Upper lobe of left lung (tissue), 6 donors: ENCODE data around the gene KAZN. TPM values are rescaled to one million over a fixed set of nuclear protein-coding genes. Genes with fewer than 3 reads are reported as not detected.

Experiments used
- ATAC-seq, 2 donors: fragments of 200-7000 bp; cut with Tn5 transposase; one replicate each; pipeline ENCODE4 v1.9.1; 2022; ENCODE audit warnings: mild to moderate bottlenecking in 2 of 2, moderate library complexity in 2 of 2; ENCODE audit not compliant: low FRiP score in 2 of 2
- DNase-seq, 2 donors: peaks; one replicate each; pipeline ENCODE4 v3.0.0-alpha.2; 2019 to 2020
- H3K27ac ChIP-seq, 4 donors: fragments of 200-600 bp; sonication (generic); one replicate each; pipeline ENCODE4 v1.5.1; 2016 to 2019
- H3K27me3 ChIP-seq, 4 donors: fragments of 200-600 bp; sonication (generic); one replicate each; pipeline ENCODE4 v1.5.1; 2017 to 2019
- H3K36me3 ChIP-seq, 4 donors: fragments of 200-600 bp; sonication (generic); one replicate each; pipeline ENCODE4 v1.5.1; 2016 to 2019
- H3K4me1 ChIP-seq, 4 donors: fragments of 200-600 bp; sonication (generic); one replicate each; pipeline ENCODE4 v1.5.1; 2018 to 2019
- H3K4me3 ChIP-seq, 4 donors: fragments of 200-600 bp; sonication (generic); one replicate each; pipeline ENCODE4 v1.5.1; 2017 to 2019; ENCODE audit warnings: mild to moderate bottlenecking in 2 of 4, moderate library complexity in 1 of 4
- H3K9me3 ChIP-seq, 4 donors: fragments of 200-600 bp; sonication (generic); one replicate each; pipeline ENCODE4 v1.5.1; 2018 to 2019
- EP300 ChIP-seq, 4 donors: sonication (generic); formaldehyde crosslinking; IDR thresholded peaks; one replicate each; pipeline ENCODE4 v1.5.1; 2017; ENCODE audit warnings: antibody characterized with exemption in 4 of 4, control low read depth in 2 of 4
- POLR2A ChIP-seq, 4 donors: fragments of 450-650 bp; IDR thresholded peaks; one replicate each; pipeline ENCODE4 v1.5.1; 2016 to 2017; ENCODE audit warnings: antibody characterized with exemption in 4 of 4, mild to moderate bottlenecking in 2 of 4
- POLR2AphosphoS5 ChIP-seq, 2 donors: sonication (generic); formaldehyde crosslinking; IDR thresholded peaks; one replicate each; pipeline ENCODE4 v1.5.1; 2017; ENCODE audit warnings: antibody characterized with exemption in 2 of 2
- WGBS, 2 donors: methylation state at CpG; one replicate each; pipeline ENCODE4 v1.1.5; 2017 to 2018; 5-methylcytosine and 5-hydroxymethylcytosine counted together
- total RNA-seq, 6 donors: library from RNA; depleted of rRNA in 4 of 6; stranded (reverse); fragments of >200 nt in 4 of 6; gene quantifications; one replicate each; pipeline versions ENCODE4 v1.1.0 to v1.2.1, GENCODE V29; 2016 to 2021
- TF ChIP-seq, protein P1 (sequence below), 6 experiments: fragments of 450-650 bp in 4 of 6; fragments of 200-600 bp in 2 of 6; sonication (generic) in 2 of 6; IDR thresholded peaks; one replicate each; pipeline ENCODE4 v1.5.1; 2016 to 2019; ENCODE audit warnings: antibody characterized with exemption in 6 of 6
- donor health status: DM: no; HTN: no; CAD: no; lungs with moderate emphysema.
- donor health status: DM: no; HTN: yes; CAD: no; lungs with severe emphysema.

The KAZN gene
- total RNA-seq, 6 donors from 2014 or later = 11.5 to 30.0 (median 17.6) TPM

GRCh38 chr1:14681182-14681581, 82.7 kb downstream of the KAZN start:
- H3K27me3 ChIP-seq = no peaks in the 10 kb centered on the region
- TF ChIP-seq POLR2A (IDR thresholded peaks at IDR 0.05) = no peak
- TF ChIP-seq POLR2AphosphoS5 (IDR thresholded peaks at IDR 0.05) = no peak
- no peak for TF ChIP-seq EP300 (IDR thresholded peaks at IDR 0.05)
- TF ChIP-seq, protein P1, sequence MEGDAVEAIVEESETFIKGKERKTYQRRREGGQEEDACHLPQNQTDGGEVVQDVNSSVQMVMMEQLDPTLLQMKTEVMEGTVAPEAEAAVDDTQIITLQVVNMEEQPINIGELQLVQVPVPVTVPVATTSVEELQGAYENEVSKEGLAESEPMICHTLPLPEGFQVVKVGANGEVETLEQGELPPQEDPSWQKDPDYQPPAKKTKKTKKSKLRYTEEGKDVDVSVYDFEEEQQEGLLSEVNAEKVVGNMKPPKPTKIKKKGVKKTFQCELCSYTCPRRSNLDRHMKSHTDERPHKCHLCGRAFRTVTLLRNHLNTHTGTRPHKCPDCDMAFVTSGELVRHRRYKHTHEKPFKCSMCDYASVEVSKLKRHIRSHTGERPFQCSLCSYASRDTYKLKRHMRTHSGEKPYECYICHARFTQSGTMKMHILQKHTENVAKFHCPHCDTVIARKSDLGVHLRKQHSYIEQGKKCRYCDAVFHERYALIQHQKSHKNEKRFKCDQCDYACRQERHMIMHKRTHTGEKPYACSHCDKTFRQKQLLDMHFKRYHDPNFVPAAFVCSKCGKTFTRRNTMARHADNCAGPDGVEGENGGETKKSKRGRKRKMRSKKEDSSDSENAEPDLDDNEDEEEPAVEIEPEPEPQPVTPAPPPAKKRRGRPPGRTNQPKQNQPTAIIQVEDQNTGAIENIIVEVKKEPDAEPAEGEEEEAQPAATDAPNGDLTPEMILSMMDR (IDR thresholded peaks at IDR 0.05) = no peak
- H3K4me3 ChIP-seq = no peak overlapping the region
- H3K4me1 ChIP-seq = no peaks in the 10 kb centered on the region
- ATAC-seq = no peak
- no peak overlapping the region for H3K27ac ChIP-seq
- 84 to 86% methylated on average over 3 of the region's 3 CpGs for WGBS, 2 donors
- DNase-seq = no peak
- H3K9me3 ChIP-seq = peaks cover 0 to 5% (median 0%) of the 10 kb centered on the region in 4 donors
- H3K36me3 ChIP-seq = no peaks in the 10 kb centered on the region

DNA sequence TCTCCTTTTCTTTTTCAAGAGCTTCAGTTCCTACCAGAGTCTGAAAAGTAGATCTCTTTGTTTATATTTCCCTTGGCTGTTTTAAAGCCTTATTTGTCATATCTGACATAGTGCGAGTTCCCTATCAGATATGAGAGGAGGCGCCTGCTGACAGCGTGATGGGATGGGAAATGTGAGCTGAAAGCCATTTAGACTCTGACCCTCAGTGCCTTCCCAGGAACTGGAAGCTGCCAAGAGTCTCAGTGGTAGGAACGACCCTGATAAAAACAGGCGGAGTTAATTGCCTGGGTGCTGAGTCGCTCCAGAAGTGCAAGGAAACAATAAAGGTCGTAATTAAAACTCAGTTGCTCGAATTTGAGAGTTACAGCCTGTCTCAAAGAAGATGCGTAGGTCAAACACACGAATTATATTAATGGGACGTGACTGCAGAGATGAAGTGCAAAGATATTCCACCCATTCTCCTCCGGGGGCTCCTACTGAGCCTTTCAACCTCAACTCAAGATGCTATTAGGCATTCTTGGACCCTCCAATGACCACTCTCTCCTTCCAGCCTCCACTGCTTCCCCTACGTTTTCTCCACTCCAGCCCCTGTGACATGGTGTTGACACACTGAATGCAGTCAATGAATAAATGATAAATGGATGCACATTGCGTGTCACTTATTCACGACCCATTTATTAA, 84.6 kb downstream of the KAZN start:
- H3K36me3 ChIP-seq = no peaks in the 10 kb centered on the region
- DNase-seq (no peak), ATAC-seq (no peak)
- no peak overlapping the region for H3K4me3 ChIP-seq
- H3K27ac ChIP-seq = no peak overlapping the region
- peaks cover 0 to 5% (median 0%) of the 10 kb centered on the region in 4 donors for H3K9me3 ChIP-seq
- 45 to 50% methylated on average over 15 of the region's 15 CpGs for WGBS, 2 donors
- no peaks in the 10 kb centered on the region for H3K27me3 ChIP-seq
- H3K4me1 ChIP-seq = no peaks in the 10 kb centered on the region
- TF ChIP-seq POLR2AphosphoS5 (IDR thresholded peaks at IDR 0.05) (no peak), EP300 (IDR thresholded peaks at IDR 0.05) (no peak), POLR2A (IDR thresholded peaks at IDR 0.05) (no peak)
- TF ChIP-seq, protein P1 (IDR thresholded peaks at IDR 0.05) = no peak

DNA sequence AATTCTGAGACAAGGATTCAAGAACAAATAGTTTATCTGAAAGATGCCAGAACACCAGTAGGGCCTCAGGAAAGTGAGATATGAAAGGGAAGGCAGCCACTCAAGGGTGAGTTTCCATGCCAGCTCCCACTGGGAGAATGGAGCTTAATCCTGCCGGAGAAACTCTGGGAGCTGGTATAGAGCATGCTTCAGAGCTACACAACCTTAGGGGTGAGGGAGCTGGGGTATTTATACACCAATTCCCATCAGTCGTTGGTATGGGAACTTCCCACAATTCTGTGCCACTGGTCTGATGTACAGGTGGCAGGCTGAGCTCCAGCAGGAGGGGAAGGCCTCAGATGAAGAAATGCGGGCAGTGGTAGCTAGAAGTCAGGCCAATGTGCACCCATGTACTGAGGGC, 86.6 kb downstream of the KAZN start:
- H3K4me3 ChIP-seq = no peak overlapping the region
- H3K4me1 ChIP-seq = no peaks in the 10 kb centered on the region
- H3K27ac ChIP-seq = no peak overlapping the region
- DNase-seq = no peak
- H3K36me3 ChIP-seq = no peaks in the 10 kb centered on the region
- WGBS, 2 donors = 83 to 95% methylated on average over 3 of the region's 3 CpGs
- ATAC-seq = no peak
- TF ChIP-seq, protein P1 (IDR thresholded peaks at IDR 0.05) = no peak
- no peak for TF ChIP-seq POLR2A (IDR thresholded peaks at IDR 0.05)
- no peak for TF ChIP-seq EP300 (IDR thresholded peaks at IDR 0.05)
- TF ChIP-seq POLR2AphosphoS5 (IDR thresholded peaks at IDR 0.05) = no peak
- H3K9me3 ChIP-seq = peaks cover 0 to 5% (median 0%) of the 10 kb centered on the region in 4 donors
- H3K27me3 ChIP-seq = no peaks in the 10 kb centered on the region

DNA sequence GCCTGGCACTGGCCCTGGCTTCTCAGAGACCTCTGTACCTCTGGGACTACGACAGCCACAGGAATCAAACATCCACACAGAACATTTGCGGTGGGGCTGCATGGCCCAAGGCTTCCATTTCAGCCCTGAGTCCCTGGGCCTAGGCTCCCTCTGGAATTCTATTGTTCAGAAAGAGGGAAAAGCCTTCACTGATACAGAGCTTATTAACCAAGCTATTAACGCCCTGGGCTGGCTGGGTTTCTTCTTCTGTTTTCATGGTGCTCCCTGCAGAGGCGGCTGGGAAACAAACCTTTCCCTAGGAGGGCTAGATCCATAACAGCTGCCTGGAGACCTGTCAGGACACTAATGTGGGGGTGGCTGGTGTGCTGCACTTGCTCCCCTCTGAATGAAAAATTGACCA, 88.2 kb downstream of the KAZN start:
- TF ChIP-seq, protein P1 (IDR thresholded peaks at IDR 0.05) = no peak
- no peak for TF ChIP-seq POLR2A (IDR thresholded peaks at IDR 0.05)
- no peak for TF ChIP-seq EP300 (IDR thresholded peaks at IDR 0.05)
- TF ChIP-seq POLR2AphosphoS5 (IDR thresholded peaks at IDR 0.05) = no peak
- 76 to 84% methylated on average over 4 of the region's 4 CpGs for WGBS, 2 donors
- ATAC-seq = no peak

DNA sequence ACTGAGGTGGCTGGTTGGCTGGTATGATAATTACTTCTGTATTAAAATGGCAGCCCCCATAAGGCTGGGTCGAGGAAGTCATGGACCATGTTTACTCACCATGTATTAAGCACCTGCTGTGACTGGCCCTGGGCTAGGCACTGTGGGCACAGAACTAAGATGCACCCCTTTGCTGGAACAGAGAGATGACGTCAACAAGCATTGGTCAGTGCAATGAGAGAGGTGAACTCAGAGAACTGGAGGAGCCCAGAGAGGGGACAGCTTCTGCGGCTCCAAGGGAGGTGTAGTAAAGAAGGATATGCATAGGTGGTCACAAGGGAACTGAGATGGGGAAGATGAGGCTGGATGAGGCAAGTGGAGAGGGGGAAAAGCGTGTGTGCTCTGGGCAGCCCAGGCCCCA, 88.7 kb downstream of the KAZN start:
- Histone ChIP-seq H3K27me3 (no peaks in the 10 kb centered on the region), H3K4me3 (no peak overlapping the region), H3K9me3 (peaks cover 0 to 5% (median 0%) of the 10 kb centered on the region in 4 donors), H3K36me3 (no peaks in the 10 kb centered on the region), H3K27ac (no peak overlapping the region), H3K4me1 (no peaks in the 10 kb centered on the region)
- TF ChIP-seq EP300 (IDR thresholded peaks at IDR 0.05) = no peak
- TF ChIP-seq POLR2A (IDR thresholded peaks at IDR 0.05) = no peak
- no peak for TF ChIP-seq POLR2AphosphoS5 (IDR thresholded peaks at IDR 0.05)
- TF ChIP-seq, protein P1 (IDR thresholded peaks at IDR 0.05) = no peak
- 90 to 98% methylated on average over 4 of the region's 4 CpGs for WGBS, 2 donors
- ATAC-seq (no peak), DNase-seq (no peak)

More for the DNA sequence above, 88.2 kb downstream of the KAZN start:
- no peak overlapping the region for H3K4me3 ChIP-seq
- no peak overlapping the region for H3K27ac ChIP-seq
- peaks cover 0 to 5% (median 0%) of the 10 kb centered on the region in 4 donors for H3K9me3 ChIP-seq
- H3K27me3 ChIP-seq = no peaks in the 10 kb centered on the region
- H3K36me3 ChIP-seq = no peaks in the 10 kb centered on the region
- no peaks in the 10 kb centered on the region for H3K4me1 ChIP-seq
- DNase-seq = no peak
